ENCODE measurements around the gene CLK2. TPM values are rescaled to one million over a fixed set of nuclear protein-coding genes. Genes with fewer than 3 reads are reported as not detected.
A peak's percentile ranks its signal among the peaks of the same experiment; 100 is the strongest.

The CLK2 gene
- total and polyA plus RNA-seq, 9 of the 15 experiments (the other 6 are each of a cell fraction or from before 2014, with no cell fraction given), result 13.5 to 81.4 (median 39.6) TPM

GRCh38 chr1:155244368-155245162, 28.7 kb downstream of the CLK2 start (continued):
- peak; percentile 74 for TF ChIP-seq ASH1L (IDR thresholded peaks at IDR 0.05; ENCODE audit: borderline replicate concordance, low read depth, partially characterized antibody)
- no peak for TF ChIP-seq ZNF175 (CRISPR knock-in tag; IDR thresholded peaks at IDR 0.05; ENCODE audit: low read depth)
- TF ChIP-seq HDAC2 (IDR thresholded peaks at IDR 0.05), result peak; percentile 100
- TF ChIP-seq HMGXB4 (CRISPR knock-in tag; IDR thresholded peaks at IDR 0.05), result no peak
- TF ChIP-seq THRB (CRISPR knock-in tag; conservative IDR thresholded peaks at IDR 0.05), result peak; percentile 96
- TF ChIP-seq NCOA6 (IDR thresholded peaks at IDR 0.05), result no peak
- peak; percentile 100 for TF ChIP-seq NBN (IDR thresholded peaks at IDR 0.05; ENCODE audit: low read depth)
- no peak for TF ChIP-seq RBM15 (IDR thresholded peaks at IDR 0.05; ENCODE audit: insufficient read depth, low read length)
- peak; percentile 99 for TF ChIP-seq LARP7 (IDR thresholded peaks at IDR 0.05)
- no peak for TF ChIP-seq ZSCAN32 (CRISPR knock-in tag; IDR thresholded peaks at IDR 0.05)
- TF ChIP-seq CGGBP1 (CRISPR knock-in tag; IDR thresholded peaks at IDR 0.05), result peak; percentile 94
- TF ChIP-seq BRD9 (IDR thresholded peaks at IDR 0.05; ENCODE audit: low read depth, partially characterized antibody), result peak; percentile 99
- TF ChIP-seq NFE2L1 (tag; IDR thresholded peaks at IDR 0.05; ENCODE audit: borderline replicate concordance, low read depth), result no peak
- peak in 1 of 3 experiments; percentile 49 for TF ChIP-seq YY1 (IDR thresholded peaks at IDR 0.05; ENCODE audit: borderline replicate concordance in 1 of 3, control insufficient read depth in 1 of 3, extremely low read depth in 1 of 3, insufficient read depth in 3 of 3, insufficient read length in 1 of 3, insufficient replicate concordance in 2 of 3, low read depth in 1 of 3, low read length in 2 of 3)
- TF ChIP-seq ELF1 (tag; IDR thresholded peaks at IDR 0.05), result peak; percentile 78
- TF ChIP-seq ZNF239 (CRISPR knock-in tag; IDR thresholded peaks at IDR 0.05), result peak; percentile 63; the same call in 1 of the 2 replicates
- TF ChIP-seq DACH1 (IDR thresholded peaks at IDR 0.05; ENCODE audit: partially characterized antibody), result peak; percentile 46
- TF ChIP-seq ZNF134 (CRISPR knock-in tag; conservative IDR thresholded peaks at IDR 0.05), result no peak
- TF ChIP-seq MCM7 (IDR thresholded peaks at IDR 0.05), result peak; percentile 91 to 95; a peak in 2 of 4 replicates
- TF ChIP-seq RCOR1 (IDR thresholded peaks at IDR 0.05; ENCODE audit: borderline replicate concordance in 1 of 2, low read depth in 2 of 2, low read length in 2 of 2), result peak in 1 of 2 experiments; percentile 93; a peak in 3 of 4 replicates
- peak; percentile 97 for TF ChIP-seq DIDO1 (tag; IDR thresholded peaks at IDR 0.05; ENCODE audit: low read depth)
- TF ChIP-seq ZC3H11A (IDR thresholded peaks at IDR 0.05; ENCODE audit: low read depth, low read length), result no peak
- peak; percentile 38 to 51; a peak in 1 of 4 replicates for TF ChIP-seq ETV6 (IDR thresholded peaks at IDR 0.05; ENCODE audit: borderline replicate concordance in 1 of 2, low read depth in 2 of 2, low read length in 1 of 2)
- no peak for TF ChIP-seq ETV6 (CRISPR knock-in tag; IDR thresholded peaks at IDR 0.05; ENCODE audit: borderline replicate concordance)
- TF ChIP-seq ZNF311 (CRISPR knock-in tag; IDR thresholded peaks at IDR 0.05), result no peak
- no peak for TF ChIP-seq ZNF77 (CRISPR knock-in tag; IDR thresholded peaks at IDR 0.05)
